Trophoblast cell (in vitro differentiated cells and primary cell): Measurements from ENCODE around the gene AMN1.

Experiments
- DNase-seq, 2 donors: peaks; one replicate each; pipeline ENCODE4 v3.0.0-alpha.2; 2016
- H2AFZ ChIP-seq: 2 replicates; pipeline ENCODE4 v1.6.1; 2013; ENCODE audit warnings: low read length, moderate library complexity, mild to moderate bottlenecking; ENCODE audit not compliant: insufficient read depth, poor library complexity
- H2AK5ac ChIP-seq: 2 replicates; pipeline ENCODE4 v1.6.1; 2013; ENCODE audit warnings: mild to moderate bottlenecking, low read length
- H2BK120ac ChIP-seq: 2 replicates; pipeline ENCODE4 v1.6.1; 2013; ENCODE audit warnings: low read length, mild to moderate bottlenecking, moderate library complexity; ENCODE audit not compliant: insufficient read depth, poor library complexity
- H2BK12ac ChIP-seq: 2 replicates; pipeline ENCODE4 v1.6.1; 2013; ENCODE audit warnings: mild to moderate bottlenecking, low read length, moderate library complexity
- H2BK5ac ChIP-seq: 2 replicates; pipeline ENCODE4 v1.6.1; 2013; ENCODE audit warnings: low read length, low read depth, moderate library complexity, mild to moderate bottlenecking; ENCODE audit not compliant: poor library complexity
- H3K14ac ChIP-seq: 2 replicates; pipeline ENCODE4 v1.6.1; 2013; ENCODE audit warnings: mild to moderate bottlenecking, low read length
- H3K18ac ChIP-seq: 2 replicates; pipeline ENCODE4 v1.6.1; 2013; ENCODE audit warnings: mild to moderate bottlenecking, low read length
- H3K23ac ChIP-seq: 2 replicates; pipeline ENCODE4 v1.6.1; 2013; ENCODE audit warnings: low read length
- H3K27ac ChIP-seq: 2 replicates; pipeline ENCODE4 v1.5.1; 2013; ENCODE audit warnings: low read depth, mild to moderate bottlenecking, inconsistent platforms, low read length, moderate library complexity
- H3K27me3 ChIP-seq: 2 replicates; pipeline ENCODE4 v1.6.1; 2013; ENCODE audit warnings: inconsistent platforms, mild to moderate bottlenecking, low read length, moderate library complexity; ENCODE audit not compliant: insufficient read depth
- H3K36me3 ChIP-seq, 2 experiments: 1 replicate in 1 of 2; 2 replicates in 1 of 2; pipeline ENCODE4 v1.6.1; 2013; ENCODE audit warnings: low read length in 2 of 2, mild to moderate bottlenecking in 2 of 2, moderate library complexity in 1 of 2; ENCODE audit not compliant: insufficient read depth in 2 of 2, control insufficient read depth in 1 of 2
- H3K4ac ChIP-seq: 2 replicates; pipeline ENCODE4 v1.6.1; 2013; ENCODE audit warnings: low read depth, mild to moderate bottlenecking, low read length, moderate library complexity
- H3K4me1 ChIP-seq, 2 experiments: 1 replicate in 1 of 2; 2 replicates in 1 of 2; pipeline ENCODE4 v1.6.1; 2013; ENCODE audit warnings: low read length in 2 of 2, mild to moderate bottlenecking in 2 of 2, moderate library complexity in 1 of 2; ENCODE audit not compliant: insufficient read depth in 2 of 2, control insufficient read depth in 1 of 2
- H3K4me2 ChIP-seq: 2 replicates; pipeline ENCODE4 v1.6.1; 2013; ENCODE audit warnings: inconsistent platforms, mild to moderate bottlenecking, low read length, moderate library complexity
- H3K4me3 ChIP-seq: 2 replicates; pipeline ENCODE4 v1.5.1; 2013; ENCODE audit warnings: mild to moderate bottlenecking, low read depth, low read length, inconsistent platforms
- H3K79me1 ChIP-seq: one replicate; pipeline ENCODE4 v1.6.1; 2013; ENCODE audit warnings: low read length
- H3K79me2 ChIP-seq: 2 replicates; pipeline ENCODE4 v1.6.1; 2013; ENCODE audit warnings: low read length, mild to moderate bottlenecking; ENCODE audit not compliant: control insufficient read depth, insufficient read depth, poor library complexity
- H3K9ac ChIP-seq: 2 replicates; pipeline ENCODE4 v1.6.1; 2013; ENCODE audit warnings: mild to moderate bottlenecking, low read length
- H3K9me3 ChIP-seq: 2 replicates; pipeline ENCODE4 v1.6.1; 2013; ENCODE audit warnings: low read depth, mild to moderate bottlenecking, control low read depth, inconsistent platforms, low read length; ENCODE audit not compliant: insufficient read depth
- H4K12ac ChIP-seq: 2 replicates; pipeline ENCODE4 v1.6.1; 2013; ENCODE audit warnings: low read depth, mild to moderate bottlenecking, low read length, moderate library complexity
- H4K8ac ChIP-seq: 2 replicates; pipeline ENCODE4 v1.6.1; 2013; ENCODE audit warnings: low read depth, mild to moderate bottlenecking, low read length, moderate library complexity
- H4K91ac ChIP-seq: one replicate; pipeline ENCODE4 v1.6.1; 2013; ENCODE audit warnings: low read depth, mild to moderate bottlenecking, low read length, moderate library complexity
- WGBS: extraction: QIAGEN DNeasy Blood & Tissue Kit; methylation state at CpG from one replicate; pipeline ENCODE4 v1.1.7; 2013; ENCODE audit warnings: missing lambda C conversion rate; ENCODE audit not compliant: insufficient read length, insufficient coverage; ENCODE audit errors: extremely low coverage; 5-methylcytosine and 5-hydroxymethylcytosine counted together

Gene AMN1

GRCh38 chr12:31645924-31646323, 82.9 kb downstream of the AMN1 start:
- no peak overlapping the region for H3K18ac ChIP-seq
- no peak overlapping the region for H2BK5ac ChIP-seq
- no peak overlapping the region for H4K91ac ChIP-seq
- H3K14ac ChIP-seq: no peak overlapping the region
- H3K4me2 ChIP-seq: no peak overlapping the region
- no peak for DNase-seq
- no peaks in the 10 kb centered on the region for H3K79me2 ChIP-seq
- H3K9me3 ChIP-seq: no peaks in the 10 kb centered on the region
- no peak overlapping the region for H3K9ac ChIP-seq
- H2AFZ ChIP-seq: no peak overlapping the region
- H2BK120ac ChIP-seq: no peak overlapping the region
- no peak overlapping the region for H2AK5ac ChIP-seq
- no peak overlapping the region for H3K27ac ChIP-seq
- peaks cover 0 to 12% of the 10 kb centered on the region in 2 experiments for H3K4me1 ChIP-seq
- no CpG with 5 or more reads among the region's 5 CpGs for WGBS
- H2BK12ac ChIP-seq: no peak overlapping the region
- no peak overlapping the region for H3K4me3 ChIP-seq
- no peak overlapping the region for H4K8ac ChIP-seq
- no peaks in the 10 kb centered on the region for H3K27me3 ChIP-seq
- H3K36me3 ChIP-seq: no peaks in the 10 kb centered on the region
- H3K23ac ChIP-seq: no peak overlapping the region
- no peak overlapping the region for H4K12ac ChIP-seq
- peaks cover 4% of the 10 kb centered on the region for H3K79me1 ChIP-seq
- H3K4ac ChIP-seq: no peak overlapping the region

GRCh38 chr12:31644536-31644935, 84.3 kb downstream of the AMN1 start:
- H3K4me3 ChIP-seq: no peak overlapping the region
- H4K12ac ChIP-seq: no peak overlapping the region
- no peaks in the 10 kb centered on the region for H3K9me3 ChIP-seq
- no CpG with 5 or more reads among the region's 8 CpGs for WGBS
- H2BK5ac ChIP-seq: no peak overlapping the region
- H4K8ac ChIP-seq: no peak overlapping the region
- no peaks in the 10 kb centered on the region for H3K27me3 ChIP-seq
- H3K4me2 ChIP-seq: no peak overlapping the region
- no peak overlapping the region for H2BK12ac ChIP-seq
- no peak overlapping the region for H4K91ac ChIP-seq
- H3K27ac ChIP-seq: no peak overlapping the region
- H3K36me3 ChIP-seq: no peaks in the 10 kb centered on the region
- H3K4me1 ChIP-seq: peaks cover 0 to 4% of the 10 kb centered on the region in 2 experiments
- H3K79me1 ChIP-seq: no peaks in the 10 kb centered on the region
- no peak overlapping the region for H2AK5ac ChIP-seq
- H3K14ac ChIP-seq: no peak overlapping the region
- H2BK120ac ChIP-seq: no peak overlapping the region
- no peaks in the 10 kb centered on the region for H3K79me2 ChIP-seq
- no peak overlapping the region for H3K23ac ChIP-seq
- peak; percentile 57 to 74 for DNase-seq
- no peak overlapping the region for H3K18ac ChIP-seq
- no peak overlapping the region for H3K9ac ChIP-seq
- no peak overlapping the region for H2AFZ ChIP-seq
- H3K4ac ChIP-seq: no peak overlapping the region

GRCh38 chr12:31641509-31642090, 87.2 kb downstream of the AMN1 start:
- Histone ChIP-seq H3K79me2 (no peaks in the 10 kb centered on the region), H3K9ac (no peak overlapping the region), H3K4me1 (peaks cover 0 to 4% of the 10 kb centered on the region in 2 experiments), H2BK5ac (no peak overlapping the region), H3K27ac (no peak overlapping the region), H4K12ac (no peak overlapping the region), H2BK120ac (no peak overlapping the region), H3K14ac (no peak overlapping the region), H3K9me3 (no peaks in the 10 kb centered on the region), H3K36me3 (no peaks in the 10 kb centered on the region), H3K4ac (no peak overlapping the region), H3K79me1 (no peaks in the 10 kb centered on the region), H3K27me3 (no peaks in the 10 kb centered on the region), H4K8ac (no peak overlapping the region), H3K18ac (no peak overlapping the region), H2AFZ (no peak overlapping the region), H4K91ac (no peak overlapping the region), H3K4me3 (no peak overlapping the region), H3K4me2 (no peak overlapping the region), H3K23ac (no peak overlapping the region), H2AK5ac (no peak overlapping the region), H2BK12ac (no peak overlapping the region)
- WGBS: no CpG with 5 or more reads among the region's 11 CpGs
- DNase-seq: no peak

GRCh38 chr12:31634620-31635019, 94.2 kb downstream of the AMN1 start:
- Histone ChIP-seq H3K18ac (no peak overlapping the region), H3K4me3 (no peak overlapping the region), H3K9me3 (no peaks in the 10 kb centered on the region), H4K8ac (no peak overlapping the region), H2AFZ (no peak overlapping the region), H2BK120ac (no peak overlapping the region), H3K27me3 (no peaks in the 10 kb centered on the region), H3K27ac (no peak overlapping the region), H3K9ac (no peak overlapping the region), H4K12ac (no peak overlapping the region), H2AK5ac (no peak overlapping the region), H3K4me2 (no peak overlapping the region), H3K23ac (no peak overlapping the region), H3K79me2 (no peaks in the 10 kb centered on the region), H3K36me3 (no peaks in the 10 kb centered on the region), H3K14ac (no peak overlapping the region), H2BK12ac (no peak overlapping the region), H4K91ac (no peak overlapping the region), H3K4me1 (no peaks in the 10 kb centered on the region), H3K4ac (no peak overlapping the region), H2BK5ac (no peak overlapping the region), H3K79me1 (no peaks in the 10 kb centered on the region)
- DNase-seq: no peak
- no CpG with 5 or more reads among the region's 1 CpG for WGBS
